Nephron (organoid): ENCODE measurements around the gene CLRN1.

Experiments
- H3K27ac Mint-ChIP-seq, 3 experiments: 2 replicates each; pipeline ENCODE4 v1.8.0; 2020; ENCODE audit warnings: mixed read lengths in 3 of 3, mild to moderate bottlenecking in 2 of 3, moderate library complexity in 1 of 3
- H3K27me3 Mint-ChIP-seq: 2 replicates; pipeline ENCODE4 v1.8.0; 2021; ENCODE audit warnings: low read depth, mild to moderate bottlenecking, moderate library complexity, mixed read lengths
- H3K36me3 Mint-ChIP-seq: 2 replicates; pipeline ENCODE4 v1.8.0; 2020; ENCODE audit warnings: low read depth, mixed read lengths
- H3K4me1 Mint-ChIP-seq: 2 replicates; pipeline ENCODE4 v1.8.0; 2020; ENCODE audit warnings: mixed read lengths
- H3K4me3 Mint-ChIP-seq, 3 experiments: 2 replicates each; pipeline ENCODE4 v1.8.0; 2020; ENCODE audit warnings: mild to moderate bottlenecking in 3 of 3, mixed read lengths in 3 of 3, moderate library complexity in 2 of 3
- H3K9me3 Mint-ChIP-seq: 2 replicates; pipeline ENCODE4 v1.8.0; 2020; ENCODE audit warnings: mixed read lengths
- TF ChIP-seq, protein P1 (sequence below), 3 experiments: fragments of 200-600 bp; sonication (generic); IDR thresholded peaks; one replicate each; pipeline ENCODE4 v1.5.0; 2021; ENCODE audit warnings: antibody characterized with exemption in 3 of 3; ENCODE audit not compliant: unreplicated experiment in 3 of 3

The CLRN1 gene

GRCh38 chr3:150942221-150942620 lies 30.3 kb downstream of the CLRN1 start:
- Mint-ChIP-seq H3K27ac (no peak overlapping the region), H3K4me1 (no peaks in the 10 kb centered on the region), H3K9me3 (no peaks in the 10 kb centered on the region), H3K36me3 (no peaks in the 10 kb centered on the region), H3K4me3 (no peak overlapping the region), H3K27me3 (peaks cover 4% of the 10 kb centered on the region)
- TF ChIP-seq, protein P1, sequence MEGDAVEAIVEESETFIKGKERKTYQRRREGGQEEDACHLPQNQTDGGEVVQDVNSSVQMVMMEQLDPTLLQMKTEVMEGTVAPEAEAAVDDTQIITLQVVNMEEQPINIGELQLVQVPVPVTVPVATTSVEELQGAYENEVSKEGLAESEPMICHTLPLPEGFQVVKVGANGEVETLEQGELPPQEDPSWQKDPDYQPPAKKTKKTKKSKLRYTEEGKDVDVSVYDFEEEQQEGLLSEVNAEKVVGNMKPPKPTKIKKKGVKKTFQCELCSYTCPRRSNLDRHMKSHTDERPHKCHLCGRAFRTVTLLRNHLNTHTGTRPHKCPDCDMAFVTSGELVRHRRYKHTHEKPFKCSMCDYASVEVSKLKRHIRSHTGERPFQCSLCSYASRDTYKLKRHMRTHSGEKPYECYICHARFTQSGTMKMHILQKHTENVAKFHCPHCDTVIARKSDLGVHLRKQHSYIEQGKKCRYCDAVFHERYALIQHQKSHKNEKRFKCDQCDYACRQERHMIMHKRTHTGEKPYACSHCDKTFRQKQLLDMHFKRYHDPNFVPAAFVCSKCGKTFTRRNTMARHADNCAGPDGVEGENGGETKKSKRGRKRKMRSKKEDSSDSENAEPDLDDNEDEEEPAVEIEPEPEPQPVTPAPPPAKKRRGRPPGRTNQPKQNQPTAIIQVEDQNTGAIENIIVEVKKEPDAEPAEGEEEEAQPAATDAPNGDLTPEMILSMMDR (IDR thresholded peaks at IDR 0.05; ENCODE audit: unreplicated experiment in 3 of 3): no peak

DNA sequence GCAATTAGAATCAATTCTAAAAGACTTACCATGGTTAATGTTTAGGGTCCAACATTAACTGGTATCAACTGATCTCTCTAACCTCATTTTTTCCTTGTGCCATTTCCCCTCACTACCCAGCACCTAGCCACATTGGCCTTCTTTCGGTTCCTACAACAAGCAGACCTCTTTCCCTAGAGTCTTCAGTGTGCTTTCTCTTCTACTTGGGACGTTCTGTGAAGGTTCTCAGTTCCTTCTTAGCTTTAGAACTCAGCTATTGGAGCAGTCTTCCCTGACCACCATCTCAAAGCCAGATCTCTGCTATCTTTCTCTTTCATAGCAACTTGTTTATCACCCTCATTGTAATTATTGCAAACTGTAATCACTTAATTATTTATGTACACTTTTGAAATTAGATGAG lies 35.8 kb downstream of the CLRN1 start:
- Mint-ChIP-seq H3K27me3 (no peaks in the 10 kb centered on the region), H3K27ac (no peak overlapping the region), H3K4me3 (no peak overlapping the region), H3K36me3 (no peaks in the 10 kb centered on the region), H3K4me1 (no peaks in the 10 kb centered on the region), H3K9me3 (peaks cover 6% of the 10 kb centered on the region)
- TF ChIP-seq, protein P1 (IDR thresholded peaks at IDR 0.05; ENCODE audit: unreplicated experiment in 3 of 3): no peak

GRCh38 chr3:150933473-150933995 lies 39.0 kb downstream of the CLRN1 start:
- Mint-ChIP-seq H3K9me3 (peaks cover 6% of the 10 kb centered on the region), H3K27me3 (peaks cover 4% of the 10 kb centered on the region), H3K36me3 (no peaks in the 10 kb centered on the region), H3K27ac (peak overlapping the region in 2 of 3 experiments; percentile 7 to 8), H3K4me1 (no peaks in the 10 kb centered on the region), H3K4me3 (no peak overlapping the region)
- TF ChIP-seq, protein P1 (IDR thresholded peaks at IDR 0.05; ENCODE audit: unreplicated experiment in 3 of 3): no peak

GRCh38 chr3:150931745-150932144 lies 40.8 kb downstream of the CLRN1 start:
- H3K9me3 Mint-ChIP-seq: peaks cover 6% of the 10 kb centered on the region
- H3K27ac Mint-ChIP-seq: no peak overlapping the region
- peaks cover 4% of the 10 kb centered on the region for H3K27me3 Mint-ChIP-seq
- H3K4me3 Mint-ChIP-seq: no peak overlapping the region
- TF ChIP-seq, protein P1 (IDR thresholded peaks at IDR 0.05; ENCODE audit: unreplicated experiment in 3 of 3): no peak
- H3K36me3 Mint-ChIP-seq: no peaks in the 10 kb centered on the region
- no peaks in the 10 kb centered on the region for H3K4me1 Mint-ChIP-seq

DNA sequence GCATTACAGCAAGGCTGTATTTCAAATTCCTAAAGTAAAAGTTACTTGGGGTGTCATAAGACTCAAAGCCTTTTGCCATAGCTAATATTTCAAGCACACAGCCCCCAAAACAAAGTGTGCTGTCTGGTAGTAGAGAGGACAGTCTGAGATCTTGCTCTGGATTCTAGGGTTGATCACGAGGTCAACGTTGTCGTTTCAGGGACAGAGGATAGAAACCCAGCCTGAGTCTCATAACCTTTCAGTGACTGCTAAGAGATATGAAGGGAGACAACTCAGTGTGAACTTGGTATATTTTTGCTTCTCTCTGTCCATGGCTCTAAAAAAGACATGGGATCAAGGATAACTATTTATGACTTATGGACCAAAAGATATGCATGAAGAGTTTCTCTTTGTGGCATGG lies 41.7 kb downstream of the CLRN1 start:
- TF ChIP-seq, protein P1 (IDR thresholded peaks at IDR 0.05; ENCODE audit: unreplicated experiment in 3 of 3): no peak
- Mint-ChIP-seq H3K4me1 (no peaks in the 10 kb centered on the region), H3K4me3 (no peak overlapping the region), H3K36me3 (no peaks in the 10 kb centered on the region), H3K9me3 (no peaks in the 10 kb centered on the region), H3K27ac (no peak overlapping the region), H3K27me3 (peaks cover 9% of the 10 kb centered on the region)

- H3K9me3 Mint-ChIP-seq: no peaks in the 10 kb centered on the region
- H3K27me3 Mint-ChIP-seq: peaks cover 18% of the 10 kb centered on the region
- H3K27ac Mint-ChIP-seq: no peak overlapping the region
- TF ChIP-seq, protein P1 (IDR thresholded peaks at IDR 0.05; ENCODE audit: unreplicated experiment in 3 of 3): no peak
- H3K4me3 Mint-ChIP-seq: no peak overlapping the region
- H3K36me3 Mint-ChIP-seq: no peaks in the 10 kb centered on the region
- no peaks in the 10 kb centered on the region for H3K4me1 Mint-ChIP-seq
These were observed 44.3 kb downstream of the CLRN1 start for GRCh38 chr3:150928234-150928633.
